ENCODE results near the gene CDCA5.

Gene CDCA5

DNA sequence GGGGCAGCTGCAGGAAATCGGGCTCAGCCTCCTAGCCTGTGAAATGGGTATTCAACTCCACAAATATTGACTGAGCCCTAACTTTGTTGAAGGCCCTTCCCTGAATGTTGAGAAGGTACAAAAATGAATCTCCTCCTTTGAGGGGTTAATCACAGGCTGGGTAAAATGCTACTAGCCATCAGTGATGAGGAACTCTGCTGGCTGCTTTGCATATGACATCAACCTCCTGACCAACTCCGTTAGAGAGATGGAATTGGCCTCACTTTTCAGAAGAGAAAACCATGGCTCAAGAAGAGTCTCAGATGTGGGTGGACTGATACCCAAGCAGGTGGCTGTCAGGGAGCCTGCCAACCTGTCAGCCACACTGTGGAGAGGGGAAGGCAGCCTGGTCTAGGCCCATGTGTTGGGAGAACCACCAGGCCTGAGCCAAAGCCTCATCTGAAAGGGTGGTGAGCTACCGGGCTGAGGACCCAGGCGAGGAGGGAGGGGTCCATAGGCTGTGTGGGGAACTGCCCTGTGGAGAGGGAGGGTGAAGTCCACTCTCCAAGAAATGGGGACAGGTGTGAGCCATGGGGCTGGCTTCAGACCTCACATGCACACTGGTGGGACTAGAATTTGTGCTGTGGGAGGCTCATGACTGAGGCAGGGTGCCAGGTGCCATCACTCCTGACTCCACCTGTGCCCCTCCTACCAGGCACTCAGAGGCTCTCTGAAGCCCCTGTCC, 11.8 kb downstream of the CDCA5 start:
- no peak for DNase-seq (ENCODE audit: low read depth in 3 of 3)

DNA sequence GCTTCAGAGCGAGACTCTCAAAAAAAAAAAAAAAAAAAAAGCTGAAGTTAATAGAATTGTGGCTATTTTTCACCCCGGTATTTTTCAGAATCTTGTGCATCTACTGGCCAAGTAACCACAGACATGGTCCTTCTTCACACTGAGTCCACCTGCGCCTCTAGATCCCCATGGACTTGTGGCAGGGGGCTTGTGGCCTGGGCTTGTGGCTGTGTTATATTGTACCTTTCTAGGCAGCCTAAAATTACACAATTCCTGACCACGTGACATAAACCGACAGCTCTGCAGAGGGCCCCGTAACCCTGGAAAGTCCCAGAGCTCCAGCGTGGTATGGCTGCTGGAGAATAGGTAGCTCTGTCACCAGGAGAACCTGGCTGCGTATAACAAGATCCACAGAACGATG, 14.6 kb downstream of the CDCA5 start:
- no peak for DNase-seq (ENCODE audit: low read depth in 3 of 3)

DNA sequence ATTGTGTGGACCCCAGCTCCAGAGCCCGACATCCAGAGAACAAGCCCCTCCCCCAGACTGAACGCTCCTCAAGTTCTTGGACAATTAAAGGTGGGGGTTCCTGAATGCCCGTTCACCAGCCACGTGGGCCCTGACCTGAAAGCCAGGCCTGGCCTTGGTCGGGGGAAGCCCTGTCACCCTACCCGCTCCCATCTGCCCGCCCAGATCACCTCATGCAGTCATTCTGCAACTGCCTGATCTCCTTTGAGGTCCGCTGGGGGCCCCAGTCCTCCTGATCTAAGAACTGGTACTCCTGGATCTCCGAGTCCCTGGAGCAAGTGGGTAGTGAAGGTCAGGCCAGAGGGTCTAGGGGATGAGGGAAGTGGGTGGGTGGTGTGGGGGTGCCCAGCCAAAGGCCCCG, 16.4 kb downstream of the CDCA5 start:
- DNase-seq (ENCODE audit: low read depth in 3 of 3), result no peak

DNA sequence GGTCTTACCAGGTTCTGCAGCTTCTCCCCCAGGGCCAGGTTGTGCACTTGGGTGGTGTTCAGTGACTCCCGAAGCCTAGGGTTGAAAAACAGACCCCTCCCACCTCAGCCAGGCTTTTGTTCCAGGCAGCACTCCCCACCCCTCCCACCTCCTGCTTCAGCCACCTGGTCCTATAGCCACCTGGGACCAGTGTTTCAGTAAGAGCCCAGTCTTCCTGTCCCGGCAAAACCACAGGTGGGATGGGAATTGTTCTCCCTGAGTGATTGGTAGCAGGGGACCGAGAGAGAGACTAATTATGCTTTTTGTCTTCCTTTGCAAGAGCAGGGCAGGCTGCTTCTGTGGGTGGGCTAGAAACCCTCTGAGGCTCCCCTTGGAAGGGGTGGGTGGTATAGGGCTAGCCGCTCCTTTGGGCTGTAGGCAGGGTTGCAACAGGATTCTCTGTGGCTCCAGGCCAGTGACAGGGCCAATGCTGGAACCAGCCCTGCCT, 17.0 kb downstream of the CDCA5 start:
- DNase-seq (ENCODE audit: low read depth in 3 of 3), result no peak

DNA sequence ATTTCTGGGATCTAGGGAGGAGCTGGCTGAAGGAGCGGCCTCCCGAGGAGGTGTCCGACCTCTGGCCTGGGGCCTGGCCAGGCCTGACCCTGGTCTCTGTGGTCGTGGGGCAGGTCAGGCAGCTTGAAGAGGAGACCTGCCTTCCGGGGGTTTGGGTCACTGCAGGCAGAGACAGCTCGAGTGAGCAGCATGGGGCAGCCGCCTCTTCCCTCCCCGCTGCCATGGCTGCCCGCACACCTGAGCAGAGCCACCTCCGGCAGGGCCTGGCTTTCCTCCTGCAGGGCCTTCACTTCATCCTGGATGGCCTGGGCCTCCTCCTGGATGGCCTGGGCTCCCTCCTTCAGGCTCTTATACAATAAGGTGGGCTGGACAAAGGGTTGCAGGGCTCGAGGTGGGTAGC, 17.5 kb downstream of the CDCA5 start:
- no peak for DNase-seq (ENCODE audit: low read depth in 3 of 3)

DNA sequence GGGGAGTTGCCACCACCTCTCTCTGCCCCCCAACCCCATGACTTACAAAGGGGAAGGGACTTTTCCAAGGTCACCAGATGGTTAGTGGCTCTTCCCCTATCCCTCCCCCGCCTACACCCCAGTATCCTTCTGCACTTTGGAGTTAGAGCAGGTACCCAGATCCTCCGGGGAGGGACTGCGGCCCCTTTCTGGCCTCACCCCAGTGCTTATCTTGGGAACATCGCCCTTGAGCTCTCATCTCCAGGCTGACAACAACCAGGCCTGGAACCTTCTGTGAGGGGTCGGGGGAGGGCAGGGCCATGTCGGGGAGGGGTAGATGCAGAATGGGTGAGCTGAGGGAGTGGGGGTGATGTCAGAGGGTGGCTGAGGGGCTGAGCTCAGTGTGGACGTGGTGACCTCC, 18.0 kb downstream of the CDCA5 start:
- DNase-seq (ENCODE audit: low read depth in 3 of 3), result no peak

DNA sequence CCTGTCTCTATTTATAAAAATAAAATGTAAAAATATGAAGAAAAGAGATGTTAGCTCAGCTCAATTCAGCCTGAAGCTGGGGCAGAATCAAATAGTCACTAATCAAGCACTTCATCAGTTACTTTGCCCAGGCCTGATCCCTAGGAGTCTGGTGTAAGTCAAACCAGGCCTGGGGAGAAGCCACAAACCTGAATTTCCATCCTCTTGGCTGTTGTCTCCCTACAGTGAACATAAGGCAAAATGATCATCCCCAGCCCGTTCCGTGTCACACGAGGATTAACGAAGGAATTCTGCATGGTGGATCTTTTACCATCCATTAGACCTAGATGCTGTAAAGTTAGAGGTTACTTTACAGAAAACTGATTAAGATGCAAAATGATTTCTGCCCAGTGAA, 19.0 kb downstream of the CDCA5 start:
- DNase-seq (ENCODE audit: low read depth in 3 of 3), result no peak

DNA sequence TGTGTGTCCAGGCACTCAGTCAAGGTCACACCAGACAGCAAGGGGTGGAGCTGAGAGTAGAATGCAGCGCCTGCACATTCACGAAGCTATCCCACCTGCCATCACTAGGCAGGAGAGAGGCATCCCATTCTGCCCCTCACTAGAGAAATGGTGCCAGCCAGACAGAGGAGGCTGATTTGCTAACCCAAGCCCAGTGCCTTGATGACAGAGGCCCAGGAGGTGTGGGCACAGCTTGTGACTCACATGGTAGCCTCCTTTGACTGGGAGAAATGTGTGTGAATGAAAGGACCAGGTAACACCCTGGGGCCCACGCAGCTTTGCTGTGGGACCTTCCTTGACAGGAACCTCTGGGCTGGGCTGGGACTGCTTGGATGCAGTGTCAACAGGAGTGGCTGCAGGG, 20.3 kb downstream of the CDCA5 start:
- no peak for DNase-seq (ENCODE audit: low read depth in 3 of 3)

DNA sequence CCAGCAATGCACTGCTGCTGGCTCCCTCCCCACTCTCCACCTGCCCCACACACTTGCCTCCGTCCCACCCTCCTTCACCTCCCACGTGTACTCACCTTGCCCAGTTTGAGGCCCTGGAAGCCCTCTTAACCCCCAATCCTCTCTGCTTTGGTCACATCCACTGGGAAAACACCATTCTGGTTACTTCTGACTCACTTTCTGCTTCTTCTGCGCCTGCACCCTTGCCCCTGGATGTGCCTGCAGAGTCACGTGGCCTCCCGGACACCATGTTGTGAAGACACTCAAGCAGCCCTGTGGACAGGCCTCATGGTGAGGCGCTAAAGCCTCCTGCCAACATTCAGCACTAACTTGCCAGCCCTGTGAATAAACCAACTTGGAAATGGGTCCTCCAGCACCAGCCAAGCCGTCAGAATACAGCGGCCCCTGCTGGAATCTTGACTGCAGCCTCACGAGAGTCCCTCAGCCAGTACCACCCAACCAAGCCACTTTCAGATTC, 22.9 kb downstream of the CDCA5 start:
- no peak for DNase-seq (ENCODE audit: low read depth in 3 of 3)

DNA sequence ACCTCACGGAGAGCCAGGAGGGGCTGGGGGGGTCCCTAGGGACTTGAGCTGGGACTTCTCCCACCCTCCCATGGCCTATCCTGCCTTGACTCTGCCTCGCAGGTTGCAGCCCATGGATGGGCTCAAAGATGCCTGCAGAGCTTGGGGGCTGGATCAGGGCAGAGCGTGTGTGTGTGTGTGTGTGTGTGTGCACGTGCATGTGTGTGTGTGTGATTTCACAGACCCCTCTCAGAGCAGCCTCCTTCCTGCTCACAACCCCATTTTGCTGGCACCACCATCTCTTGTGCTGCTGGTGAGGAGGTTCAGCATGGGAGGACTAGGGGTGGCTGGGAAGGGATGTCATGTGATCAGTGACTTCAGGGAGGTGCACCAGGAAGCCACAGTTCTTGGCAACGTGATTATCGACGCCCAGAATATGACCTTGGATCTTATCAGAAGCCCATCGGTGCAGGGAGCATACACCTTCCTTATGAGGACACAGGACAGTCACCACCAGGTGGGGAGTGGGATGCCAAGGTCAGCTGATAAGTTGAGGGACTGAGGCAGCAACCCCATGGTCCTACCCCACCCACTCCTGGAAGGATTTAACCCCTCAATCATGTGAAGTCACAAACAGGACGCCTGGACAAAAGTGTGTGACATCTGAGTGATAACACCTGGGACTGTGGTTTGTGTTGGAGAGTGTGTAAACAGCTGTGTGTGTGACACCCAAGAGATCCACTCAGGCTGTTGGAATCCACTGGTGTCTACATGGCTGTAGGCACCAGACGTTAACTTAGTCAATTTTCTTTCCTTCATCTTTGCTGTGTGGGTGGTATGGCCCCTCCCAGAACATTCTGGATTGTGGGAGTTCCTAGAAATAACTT, 23.6 kb downstream of the CDCA5 start:
- DNase-seq (ENCODE audit: low read depth in 3 of 3), result no peak

DNA sequence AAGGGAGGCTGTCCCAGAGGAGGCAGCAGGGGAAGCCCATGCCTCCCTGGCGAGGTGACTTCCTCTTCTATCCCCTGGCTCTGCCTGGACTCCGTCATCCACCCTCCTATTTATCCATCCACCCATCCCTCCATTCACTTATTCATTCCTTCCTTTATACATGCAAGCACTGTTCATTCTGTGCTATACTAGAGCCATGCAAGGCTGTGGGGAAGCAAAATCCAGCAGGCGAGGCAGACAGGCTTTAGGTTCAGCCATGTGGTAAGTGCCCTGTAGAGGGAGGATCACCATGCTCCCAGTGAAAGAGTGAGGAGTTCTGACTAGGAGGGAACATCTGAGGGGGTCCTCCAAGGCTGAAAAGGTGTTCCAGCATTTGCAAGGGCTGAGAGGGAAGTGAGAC, 24.3 kb downstream of the CDCA5 start:
- DNase-seq (ENCODE audit: low read depth in 3 of 3), result no peak

DNA sequence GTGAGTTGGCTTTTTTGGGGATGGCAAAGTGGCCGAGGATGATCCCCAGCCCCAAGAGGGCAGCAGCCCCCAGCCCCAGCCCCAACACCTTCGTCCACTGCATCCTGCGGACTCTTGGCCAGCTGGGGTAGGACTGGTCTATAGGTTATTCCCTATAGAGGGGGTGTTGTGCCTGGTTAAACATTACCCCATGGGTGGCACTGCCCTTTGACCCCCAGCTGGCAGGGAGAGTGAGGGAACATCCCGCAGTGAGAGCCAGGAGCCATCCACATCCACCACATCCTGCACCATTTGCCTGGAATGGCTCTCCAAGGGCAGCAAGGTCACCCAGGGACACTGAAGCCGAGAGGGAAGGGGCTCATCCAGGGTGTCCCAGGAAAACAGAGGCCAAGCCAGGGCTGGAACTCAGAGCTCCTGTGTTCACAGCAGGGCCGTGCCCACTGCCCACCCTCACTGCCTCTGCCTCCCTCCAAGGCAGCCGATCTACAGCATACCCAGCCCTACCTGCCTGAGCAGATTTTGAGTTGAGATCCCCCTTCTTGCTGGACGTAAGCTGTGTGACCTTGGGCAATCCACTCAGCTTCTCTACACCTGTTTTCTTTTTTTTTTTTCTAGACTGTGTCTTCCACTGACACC, 25.3 kb downstream of the CDCA5 start, which contains the start of gene NAALADL1:
NAALADL1 (minus strand) TSS at position 135 of the 636 bp plus-strand sequence; CDS start at position 103, 32 bp downstream.
- no peak for DNase-seq (ENCODE audit: low read depth in 3 of 3)

DNA sequence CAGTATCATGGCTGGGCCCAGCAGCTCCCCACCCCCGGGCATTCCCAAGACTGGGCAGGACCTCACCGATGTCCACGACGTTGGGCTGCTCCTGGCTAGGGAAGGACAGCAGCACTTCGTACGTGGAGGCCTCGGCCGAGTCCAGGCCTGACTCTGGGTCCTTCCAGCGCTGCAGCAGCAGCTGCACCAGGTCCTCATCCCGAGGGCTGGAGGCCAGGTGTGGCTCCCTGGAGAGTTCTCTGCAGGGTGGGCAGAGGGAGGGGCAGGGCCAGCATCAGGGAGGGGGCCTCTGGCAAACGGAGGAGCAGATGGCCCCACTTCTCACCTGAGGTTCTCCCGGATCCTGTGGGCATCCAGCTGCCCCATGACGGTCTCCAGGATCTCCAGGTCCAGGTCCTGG, 25.8 kb downstream of the CDCA5 start:
- no peak for DNase-seq (ENCODE audit: low read depth in 3 of 3)

DNA sequence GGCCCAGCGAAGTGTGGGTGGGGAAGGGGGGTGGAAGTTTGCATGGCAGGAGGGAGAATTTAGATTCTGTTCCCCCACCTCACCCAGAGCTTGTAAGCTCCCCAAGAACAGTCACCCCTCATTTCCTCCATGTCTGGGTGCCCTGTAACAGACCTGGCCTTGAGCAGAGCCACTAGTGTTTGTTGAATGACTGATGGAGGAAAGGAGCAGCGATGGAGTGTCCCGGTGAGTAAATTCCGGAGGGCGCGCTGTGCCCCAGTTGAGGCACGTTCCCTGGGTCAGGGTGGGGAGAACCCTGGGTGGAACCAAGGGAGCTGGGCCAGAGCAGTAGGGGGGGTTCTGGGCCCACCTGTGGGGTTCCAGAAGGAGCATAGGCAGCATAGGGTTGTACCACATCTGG, 26.3 kb downstream of the CDCA5 start:
- DNase-seq (ENCODE audit: low read depth in 3 of 3), result no peak

DNA sequence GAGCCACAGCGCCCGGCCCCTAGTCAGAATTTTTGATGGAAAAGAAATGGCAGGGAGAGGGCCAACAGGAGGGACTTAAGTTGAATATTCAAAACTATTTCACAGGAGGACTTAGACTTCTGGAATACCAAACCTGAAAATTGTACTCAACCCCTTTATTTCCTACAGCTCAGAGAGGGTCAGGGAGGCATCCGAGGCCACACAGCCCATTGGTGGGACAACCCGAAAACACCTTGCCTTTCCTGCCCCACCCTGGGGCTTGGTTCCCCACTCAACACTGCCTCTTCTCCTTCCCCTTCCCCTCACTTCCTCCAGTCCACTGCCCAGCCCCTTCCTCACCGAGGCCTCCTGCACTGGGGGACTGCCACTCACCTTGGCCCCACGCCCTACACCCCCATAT, 26.8 kb downstream of the CDCA5 start:
- DNase-seq (ENCODE audit: low read depth in 3 of 3), result no peak

DNA sequence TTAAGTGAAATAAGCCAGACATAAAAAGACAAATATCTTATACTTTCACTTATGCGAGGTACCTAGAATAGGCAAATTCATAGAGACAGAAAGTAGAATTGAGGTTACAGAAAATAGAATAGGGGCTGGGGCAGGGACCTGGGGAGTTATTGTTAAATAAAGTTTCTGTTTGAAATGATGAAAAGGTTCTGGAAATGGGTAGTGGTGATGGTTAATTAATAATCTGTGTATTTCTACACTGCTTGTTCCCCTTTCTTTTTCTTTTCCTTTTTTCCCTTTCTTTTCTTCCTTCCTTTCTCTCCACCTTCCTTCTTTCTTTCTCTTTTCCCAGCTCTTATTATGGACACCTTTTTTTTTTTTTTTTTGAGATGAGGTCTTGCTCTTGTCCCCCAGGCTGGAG, 28.3 kb downstream of the CDCA5 start:
- no peak for DNase-seq (ENCODE audit: low read depth in 3 of 3)

DNA sequence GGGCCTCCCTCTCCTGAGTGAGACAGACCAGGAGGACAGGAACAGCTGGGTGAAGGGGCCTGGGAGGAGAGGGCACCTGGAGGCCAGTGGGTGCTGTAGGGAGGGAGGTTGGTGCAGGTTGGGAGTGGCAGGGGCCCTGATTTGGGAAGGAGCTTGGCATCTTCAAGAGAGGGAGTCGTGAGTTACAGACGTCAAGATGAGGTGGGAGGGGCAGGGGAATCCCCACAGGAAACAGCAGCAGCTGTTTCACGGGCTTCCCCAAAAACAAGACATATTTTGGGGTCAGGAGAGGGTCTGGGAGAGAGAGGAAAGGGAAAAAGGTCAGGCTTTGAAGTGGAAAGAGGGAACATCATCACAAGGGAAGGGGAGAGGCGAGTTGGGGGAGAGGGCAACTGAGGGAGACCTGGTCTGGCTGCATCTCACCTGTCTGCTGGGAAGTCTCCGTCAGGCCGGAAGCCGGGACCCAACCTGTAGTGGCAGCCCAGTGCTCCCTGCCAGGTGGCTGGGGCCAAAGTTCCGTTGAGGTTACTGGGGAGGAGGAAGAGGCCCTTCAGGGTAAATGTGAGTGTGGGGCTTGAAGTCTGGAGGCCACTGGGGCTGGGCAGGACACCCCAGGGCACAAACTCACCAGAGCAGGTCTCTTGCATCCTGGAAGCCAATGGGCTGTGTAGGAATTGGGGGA, 29.9 kb downstream of the CDCA5 start:
- no peak for DNase-seq (ENCODE audit: low read depth in 3 of 3)

DNA sequence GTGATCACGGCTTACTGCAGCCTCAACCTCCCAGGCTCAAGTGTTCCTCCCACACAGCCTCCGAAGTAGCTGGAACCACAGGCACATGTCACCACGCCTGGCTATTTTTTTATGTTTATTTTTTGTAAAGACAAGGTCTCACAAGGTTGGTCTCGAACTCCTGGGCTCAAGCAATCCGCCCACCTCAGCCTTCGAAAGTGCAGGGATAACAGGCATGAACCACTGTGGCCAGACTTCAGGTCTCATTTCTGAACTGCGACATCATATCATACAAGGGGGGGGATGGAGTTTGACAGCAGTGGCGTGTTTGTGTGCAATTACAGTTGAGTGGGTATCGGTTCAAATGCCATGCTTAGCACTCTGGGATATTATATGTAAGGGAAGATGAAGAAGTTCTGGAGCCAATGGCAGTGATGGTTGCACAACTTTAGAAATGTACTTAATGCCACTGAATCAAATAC, 32.4 kb downstream of the CDCA5 start:
- DNase-seq (ENCODE audit: low read depth in 3 of 3), result no peak

DNA sequence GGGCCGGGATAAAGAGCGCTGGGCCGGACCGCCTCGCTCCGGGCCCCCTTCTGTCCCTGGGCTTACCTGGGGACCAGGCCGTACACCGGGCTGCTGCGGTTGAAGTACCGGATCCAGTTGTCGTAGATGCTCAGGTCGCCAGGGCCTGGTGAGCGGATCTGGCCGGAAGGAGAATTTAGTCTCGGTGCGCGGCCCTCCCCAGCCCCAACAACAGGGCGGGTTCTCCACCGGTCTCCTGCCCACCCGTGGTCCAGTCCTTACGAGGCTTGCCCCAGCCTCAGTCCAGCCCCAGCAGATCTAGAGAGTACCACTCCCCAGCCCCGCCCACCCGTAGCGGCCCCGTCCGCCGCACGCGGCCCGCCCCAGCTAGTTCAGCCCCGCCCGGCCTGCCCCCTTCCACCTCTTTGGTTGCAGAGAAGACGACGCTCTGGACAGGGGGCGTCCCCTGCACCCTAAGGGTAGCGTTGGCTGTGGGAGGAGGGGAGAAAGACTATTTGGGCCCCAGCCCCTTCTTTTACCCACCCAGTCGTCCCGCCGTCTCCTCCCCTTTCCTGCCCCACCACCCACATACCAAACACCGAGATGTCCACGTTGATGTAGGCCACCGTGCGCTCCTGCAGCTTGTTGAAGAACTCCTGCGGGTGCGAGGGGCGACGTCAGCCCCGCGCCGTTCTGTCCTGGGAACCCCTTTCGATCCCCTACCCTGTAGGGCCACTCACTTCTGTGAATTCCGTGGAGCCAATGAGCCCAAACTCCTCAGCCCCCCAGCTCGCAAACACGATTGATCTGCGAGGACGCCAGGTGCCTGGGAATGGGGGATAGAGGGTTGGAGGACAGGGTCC, 36.0 kb downstream of the CDCA5 start:
- no peak for DNase-seq (ENCODE audit: low read depth in 3 of 3)

DNA sequence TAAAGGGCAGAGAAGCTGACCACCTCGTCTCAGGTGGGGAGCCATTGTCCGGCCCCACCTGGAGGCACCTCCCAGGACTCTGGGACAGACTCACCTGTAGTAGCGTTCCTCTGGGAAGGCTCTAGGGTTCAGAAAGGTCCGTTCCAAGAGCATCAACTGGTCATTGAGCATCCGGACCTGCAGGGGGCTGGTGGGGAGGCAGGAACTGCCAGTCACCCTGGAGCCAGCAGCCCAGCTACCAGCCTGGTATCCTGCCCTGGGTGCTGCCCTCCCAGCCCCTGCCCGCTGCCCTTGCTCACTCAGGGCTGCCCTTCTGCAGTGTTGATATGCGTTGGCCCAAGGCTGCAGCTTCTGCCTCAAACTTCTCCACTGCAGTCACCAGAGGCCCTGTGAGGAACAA, 38.1 kb downstream of the CDCA5 start:
- no peak for DNase-seq (ENCODE audit: low read depth in 3 of 3)

DNA sequence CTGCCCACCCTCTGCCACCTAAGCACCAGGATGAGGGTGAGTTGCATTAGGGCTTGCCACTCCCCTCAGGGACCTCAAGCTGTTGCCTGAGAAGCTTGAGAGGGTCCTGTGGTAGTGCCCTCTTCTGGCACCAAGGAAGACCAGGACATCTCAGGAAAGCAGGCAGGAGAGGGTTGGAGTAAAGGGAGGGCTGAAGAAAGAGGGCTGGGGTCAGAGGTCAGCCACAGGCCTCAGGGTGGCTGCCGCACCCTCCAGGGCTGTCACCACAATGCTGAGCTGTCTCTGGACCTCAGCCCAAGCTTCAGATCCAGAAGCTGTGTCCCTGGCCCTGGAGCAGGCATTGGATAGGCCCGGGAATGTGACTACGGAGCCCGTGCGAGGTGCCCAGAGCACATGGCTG, 38.8 kb downstream of the CDCA5 start:
- DNase-seq (ENCODE audit: low read depth in 3 of 3), result no peak
